ENCODE data around the gene CCS.
A peak's percentile ranks its signal among the peaks of the same experiment; 100 is the strongest.
"Not testable (repeated sequence)": the region's sequence is repeated elsewhere in the genome, so short reads cannot be mapped to it uniquely, and the experiment has no call there.

Gene CCS

GRCh38 chr11:66592457-66593302 is at the start of gene CCS, which contains the start of gene CCDC87:
Gene CCS, plus strand, starts transcription at chr11:66593185. Its CDS starts 77 bp downstream, at chr11:66593262.
Gene CCDC87, minus strand, starts transcription at chr11:66593063. Its CDS starts 48 bp downstream, at chr11:66593015.
- Mint-ChIP-seq H3K36me3 (no peaks in the 10 kb centered on the region), H3K4me1 (peaks cover 40% of the 10 kb centered on the region), H3K4me3 (peak within 1 kb of the TSS; percentile 100), H3K27ac (peak within 1 kb of the TSS; percentile 97), H3K9me3 (no peaks in the 10 kb centered on the region), H3K27me3 (no peaks in the 10 kb centered on the region)
- peak; percentile 98 for ATAC-seq

DNA sequence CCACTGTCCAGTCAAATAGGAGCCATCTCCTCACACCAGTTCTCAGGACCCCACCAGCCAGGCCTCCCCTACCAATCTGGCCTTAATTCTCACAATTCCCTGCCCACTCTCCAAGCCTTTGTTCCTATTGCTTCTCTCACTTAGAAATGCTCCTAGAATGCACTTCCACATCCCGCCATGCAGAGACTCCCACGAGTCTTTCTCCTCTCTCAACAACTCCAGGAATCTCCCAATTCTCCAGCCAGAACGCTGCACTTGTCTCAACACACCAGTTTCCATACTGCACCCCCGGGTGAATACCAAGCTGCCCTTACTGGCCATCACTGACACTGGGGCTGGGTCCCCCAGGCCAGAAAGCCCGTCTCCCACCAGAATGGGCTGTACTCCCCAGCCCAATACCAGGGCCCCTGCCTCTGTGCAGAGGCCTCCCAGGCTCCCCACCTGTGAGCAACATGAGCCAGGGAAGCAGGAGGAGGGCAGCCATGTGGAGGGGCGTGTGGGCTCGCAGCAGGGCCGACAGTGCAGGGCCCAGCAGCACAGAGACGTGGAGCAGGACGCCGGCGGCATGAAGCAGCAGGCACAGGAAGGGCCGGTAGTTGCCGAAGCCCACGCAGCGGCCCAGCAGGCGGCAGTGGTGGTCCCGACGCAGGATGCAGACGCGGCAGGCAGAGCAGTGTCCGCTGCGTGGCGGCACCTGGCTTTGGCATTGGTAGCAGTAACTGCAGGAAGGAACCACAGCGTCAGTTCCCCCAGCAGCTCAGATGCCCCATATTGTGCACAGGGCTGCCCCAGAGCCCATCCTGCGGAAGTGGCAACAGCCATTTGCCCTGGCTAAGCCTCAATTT is 49.5 kb upstream of the CCS start:
- peaks cover 35% of the 10 kb centered on the region for H3K4me1 Mint-ChIP-seq
- no peaks in the 10 kb centered on the region for H3K9me3 Mint-ChIP-seq
- no peaks in the 10 kb centered on the region for H3K27me3 Mint-ChIP-seq
- H3K27ac Mint-ChIP-seq, result peak overlapping the region; percentile 80
- H3K4me3 Mint-ChIP-seq, result peak overlapping the region; percentile 55
- H3K36me3 Mint-ChIP-seq, result peaks cover 31% of the 10 kb centered on the region
- peak; percentile 75 for ATAC-seq

DNA sequence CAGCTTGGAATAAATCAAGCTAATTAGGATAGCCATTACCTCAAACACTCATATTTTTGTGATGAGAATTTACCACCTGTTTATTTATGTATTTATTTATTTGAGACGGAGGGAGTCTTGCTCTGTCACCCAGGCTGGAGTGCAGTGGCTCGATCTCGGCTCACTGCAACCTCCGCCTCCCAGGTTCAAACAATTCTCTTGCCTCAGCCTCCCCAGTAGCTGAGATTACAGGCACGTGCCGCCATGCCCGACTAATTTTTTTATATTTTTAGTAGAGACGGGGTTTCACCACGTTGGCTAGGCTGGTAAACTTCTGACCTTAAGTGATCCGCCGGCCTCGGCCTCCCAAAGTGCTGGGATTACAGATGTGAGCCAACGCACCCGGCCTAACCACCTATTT is 48.0 kb upstream of the CCS start:
- H3K27me3 Mint-ChIP-seq, H3K9me3 Mint-ChIP-seq, ATAC-seq: not testable (repeated sequence)
- Mint-ChIP-seq H3K27ac (peak overlapping the region; percentile 72), H3K4me1 (peaks cover 35% of the 10 kb centered on the region), H3K36me3 (peaks cover 26% of the 10 kb centered on the region), H3K4me3 (peak overlapping the region; percentile 87)

DNA sequence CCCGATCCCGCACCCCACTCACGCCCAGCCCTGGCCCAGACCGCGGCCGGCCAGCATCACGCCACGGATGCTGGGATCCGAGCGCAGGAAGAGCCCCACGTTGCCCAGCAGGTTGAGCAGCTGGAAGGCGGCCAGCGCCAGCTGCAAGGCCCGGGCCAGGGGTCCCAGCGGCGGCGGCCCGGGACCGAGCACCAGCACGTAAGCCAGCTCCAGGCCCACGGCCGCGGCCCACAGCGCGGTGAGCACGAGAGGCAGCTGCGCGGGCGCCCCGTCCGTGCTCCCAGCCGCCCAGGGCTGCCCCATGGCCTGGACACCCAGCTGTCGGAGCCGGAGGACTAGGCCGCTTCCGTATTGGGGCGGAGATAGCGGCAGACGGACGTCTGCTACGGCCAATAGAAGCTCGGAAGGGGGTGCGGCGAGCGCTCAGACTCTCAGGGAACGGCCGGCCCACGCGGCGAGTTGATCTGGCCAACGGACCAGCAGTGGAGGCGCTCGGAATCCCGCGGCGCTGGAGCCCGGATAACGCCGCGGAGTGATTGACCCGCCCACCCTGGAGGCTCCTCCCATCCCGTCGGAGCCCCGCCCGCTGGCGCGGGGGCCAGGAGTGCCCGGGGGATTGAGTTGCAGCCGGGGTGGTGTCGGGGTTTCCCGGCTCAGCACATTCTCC is 47.2 kb upstream of the CCS start, which contains the start of gene ZDHHC24:
TSS of gene ZDHHC24 (minus strand) at position 348 of the 667 bp plus-strand sequence. CDS start at position 303, 45 bp downstream.
- Mint-ChIP-seq H3K27ac (peak within 1 kb of the TSS; percentile 72), H3K27me3 (no peaks in the 10 kb centered on the region), H3K36me3 (peaks cover 23% of the 10 kb centered on the region), H3K4me1 (peaks cover 35% of the 10 kb centered on the region), H3K9me3 (no peaks in the 10 kb centered on the region), H3K4me3 (peak within 1 kb of the TSS; percentile 87)
- ATAC-seq, result peak; percentile 94

DNA sequence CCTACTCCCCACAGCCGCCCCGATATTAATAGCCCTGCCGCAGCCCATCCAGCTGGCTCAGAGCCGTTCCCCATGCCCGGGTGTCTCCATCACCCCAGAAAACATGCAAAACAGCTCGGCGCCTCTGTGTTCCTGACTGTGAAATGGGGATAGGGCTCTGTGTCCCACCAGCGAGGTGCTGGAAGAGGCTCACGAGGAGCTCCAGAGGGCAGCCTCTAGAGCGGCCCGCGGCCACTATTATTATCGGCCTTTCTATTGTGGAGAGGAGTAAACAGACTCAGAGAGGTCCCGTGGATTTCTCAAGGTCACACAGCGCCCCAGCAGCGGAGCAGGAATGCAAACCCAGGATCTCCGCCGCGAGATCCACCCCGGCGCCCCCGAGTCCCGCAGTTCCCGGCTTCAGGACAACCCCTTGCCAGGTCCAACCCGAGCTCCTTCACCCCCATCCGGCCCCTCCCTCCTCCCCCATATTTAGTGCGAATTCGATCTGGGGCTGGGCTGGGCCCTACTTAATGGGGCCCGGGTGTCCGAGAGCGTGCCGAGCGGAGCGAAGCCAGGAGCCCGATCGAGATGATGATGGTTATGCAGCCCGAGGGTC is 46.5 kb upstream of the CCS start, which contains the start of gene ACTN3:
TSS of gene ACTN3 (plus strand) at position 536 of the 598 bp plus-strand sequence. CDS start at position 571, 35 bp downstream.
- no peak for ATAC-seq
- H3K4me3 Mint-ChIP-seq, result peak within 1 kb of the TSS; percentile 87
- no peaks in the 10 kb centered on the region for H3K27me3 Mint-ChIP-seq
- no peaks in the 10 kb centered on the region for H3K9me3 Mint-ChIP-seq
- peaks cover 35% of the 10 kb centered on the region for H3K4me1 Mint-ChIP-seq
- peak within 1 kb of the TSS; percentile 72 for H3K27ac Mint-ChIP-seq
- H3K36me3 Mint-ChIP-seq, result peaks cover 17% of the 10 kb centered on the region

DNA sequence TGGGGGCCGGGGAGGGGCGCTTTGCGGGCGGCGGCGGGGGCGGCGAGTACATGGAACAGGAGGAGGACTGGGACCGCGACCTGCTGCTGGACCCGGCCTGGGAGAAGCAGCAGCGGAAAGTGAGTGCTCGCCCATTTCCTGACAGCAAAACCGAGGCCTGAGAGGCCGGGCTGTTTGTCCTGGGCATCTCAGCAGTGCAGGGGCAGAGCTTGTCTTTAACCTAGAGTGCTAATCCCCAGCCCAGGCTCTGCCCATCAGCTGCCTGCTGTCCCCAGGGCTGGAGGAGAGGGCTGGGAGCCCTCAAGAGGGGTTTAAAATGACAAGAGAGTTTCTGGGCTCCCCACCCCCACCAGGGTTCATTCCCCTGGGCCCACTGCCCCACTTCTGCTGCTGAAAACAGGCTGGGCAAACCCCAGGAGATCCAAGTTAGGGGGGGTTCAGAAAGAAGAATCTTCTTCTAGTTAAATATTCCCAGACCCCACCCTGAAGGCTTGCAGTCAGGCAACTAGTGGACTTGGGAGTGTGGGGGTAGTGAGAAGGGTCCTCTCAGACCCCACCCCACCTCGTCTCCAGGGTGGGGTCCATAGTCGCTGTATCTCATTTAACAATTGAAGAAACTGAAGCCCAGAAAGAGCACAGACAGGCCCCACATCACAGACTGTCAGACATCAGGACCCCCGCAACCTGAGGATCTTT is 45.9 kb upstream of the CCS start:
- Mint-ChIP-seq H3K4me3 (peak overlapping the region; percentile 87), H3K27me3 (no peaks in the 10 kb centered on the region), H3K27ac (peak overlapping the region; percentile 72), H3K9me3 (no peaks in the 10 kb centered on the region), H3K4me1 (peaks cover 32% of the 10 kb centered on the region), H3K36me3 (peaks cover 10% of the 10 kb centered on the region)
- no peak for ATAC-seq

- no peaks in the 10 kb centered on the region for H3K27me3 Mint-ChIP-seq
- no peak overlapping the region for H3K4me3 Mint-ChIP-seq
- ATAC-seq, result no peak
- H3K27ac Mint-ChIP-seq, result no peak overlapping the region
- peaks cover 26% of the 10 kb centered on the region for H3K4me1 Mint-ChIP-seq
- H3K9me3 Mint-ChIP-seq, result no peaks in the 10 kb centered on the region
- peaks cover 5% of the 10 kb centered on the region for H3K36me3 Mint-ChIP-seq
These were observed 45.3 kb upstream of the CCS start for GRCh38 chr11:66547662-66548009.

DNA sequence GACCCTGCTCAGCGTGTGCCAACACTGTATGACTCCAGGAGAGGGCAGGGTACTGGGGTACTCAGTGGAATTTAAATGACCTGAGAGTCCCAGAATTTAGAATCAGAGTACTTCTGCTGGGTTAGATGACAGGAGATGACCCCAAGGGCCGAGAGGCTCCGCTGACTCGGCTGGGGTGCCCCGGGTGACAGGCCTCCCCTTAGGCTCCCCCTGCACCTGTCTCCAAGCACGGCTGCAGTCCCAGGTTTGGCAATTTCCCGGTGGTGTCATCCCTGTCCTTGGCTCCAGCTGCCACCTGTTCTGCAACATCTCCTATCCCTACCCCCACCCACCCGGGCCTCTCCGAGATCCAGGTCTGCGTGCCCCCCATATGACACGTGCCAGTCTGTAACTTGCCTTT is 44.9 kb upstream of the CCS start:
- Mint-ChIP-seq H3K27ac (no peak overlapping the region), H3K36me3 (peaks cover 4% of the 10 kb centered on the region), H3K4me1 (peaks cover 22% of the 10 kb centered on the region), H3K27me3 (no peaks in the 10 kb centered on the region), H3K9me3 (no peaks in the 10 kb centered on the region), H3K4me3 (no peak overlapping the region)
- no peak for ATAC-seq

DNA sequence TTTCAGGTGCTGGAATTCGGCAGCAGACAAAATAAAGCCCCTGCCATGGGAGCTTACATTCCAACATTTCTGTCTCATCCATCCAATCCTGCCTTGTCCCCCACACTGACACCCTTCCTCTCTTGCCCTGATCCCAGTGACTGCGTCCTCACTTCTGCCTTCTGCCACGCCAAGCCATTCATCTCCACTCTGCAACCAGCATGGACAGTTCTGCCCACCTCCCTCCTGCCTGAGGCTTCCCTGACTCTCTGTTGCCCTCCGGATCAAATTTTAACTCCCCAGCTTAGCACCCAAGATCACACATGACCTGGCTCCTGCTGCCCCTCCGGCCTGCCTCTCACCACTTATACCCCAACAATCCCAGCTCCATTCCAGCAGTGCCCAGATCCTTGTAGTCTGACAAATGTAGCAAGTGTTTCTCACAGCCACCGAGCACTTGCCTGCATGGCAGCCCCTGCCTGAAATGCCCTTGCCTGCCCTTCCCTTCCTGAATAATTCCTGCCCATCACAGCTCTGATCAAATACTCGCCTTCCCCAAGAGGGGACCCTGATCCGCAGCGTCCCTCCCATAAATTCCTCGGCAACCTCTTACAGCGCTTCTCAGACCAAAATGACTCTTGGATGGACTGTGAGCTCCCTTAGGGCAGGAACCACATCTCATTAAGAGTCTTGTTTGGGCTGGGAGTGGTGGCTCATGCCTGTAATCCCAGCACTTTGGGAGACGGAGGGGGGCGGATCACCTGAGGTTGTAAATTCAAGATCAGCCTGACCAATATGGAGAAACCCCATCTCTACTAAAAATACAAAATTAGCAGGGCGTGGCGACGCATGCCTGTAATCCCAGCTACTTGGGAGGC is 44.0 kb upstream of the CCS start:
- Mint-ChIP-seq H3K9me3 (no peaks in the 10 kb centered on the region), H3K27me3 (no peaks in the 10 kb centered on the region), H3K4me3 (no peak overlapping the region), H3K27ac (no peak overlapping the region), H3K36me3 (no peaks in the 10 kb centered on the region), H3K4me1 (peaks cover 13% of the 10 kb centered on the region)
- ATAC-seq, result no peak

DNA sequence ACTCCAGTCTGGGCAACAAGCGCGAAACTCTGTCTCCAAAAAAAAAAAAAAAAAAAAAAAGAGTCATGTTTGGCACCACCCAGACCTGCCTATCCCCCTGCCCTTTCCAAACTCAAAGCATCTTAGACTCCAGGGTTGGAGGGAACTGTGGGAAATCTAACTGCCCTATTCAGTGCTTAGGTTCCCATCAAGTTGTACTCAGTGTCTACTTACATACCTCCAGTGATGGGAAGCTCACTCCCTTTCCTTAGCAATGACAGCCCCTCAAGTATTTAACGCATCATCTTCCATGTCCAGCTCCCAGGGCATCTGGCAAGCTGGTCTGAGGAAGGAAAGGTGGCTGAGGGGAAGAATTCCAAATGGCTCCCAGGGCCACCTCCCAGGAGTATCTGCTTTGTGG is 43.3 kb upstream of the CCS start:
- H3K27me3 Mint-ChIP-seq, result no peaks in the 10 kb centered on the region
- no peak overlapping the region for H3K27ac Mint-ChIP-seq
- H3K4me3 Mint-ChIP-seq, result no peak overlapping the region
- ATAC-seq, result no peak
- H3K36me3 Mint-ChIP-seq, result no peaks in the 10 kb centered on the region
- H3K9me3 Mint-ChIP-seq, result no peaks in the 10 kb centered on the region
- H3K4me1 Mint-ChIP-seq, result peaks cover 6% of the 10 kb centered on the region

DNA sequence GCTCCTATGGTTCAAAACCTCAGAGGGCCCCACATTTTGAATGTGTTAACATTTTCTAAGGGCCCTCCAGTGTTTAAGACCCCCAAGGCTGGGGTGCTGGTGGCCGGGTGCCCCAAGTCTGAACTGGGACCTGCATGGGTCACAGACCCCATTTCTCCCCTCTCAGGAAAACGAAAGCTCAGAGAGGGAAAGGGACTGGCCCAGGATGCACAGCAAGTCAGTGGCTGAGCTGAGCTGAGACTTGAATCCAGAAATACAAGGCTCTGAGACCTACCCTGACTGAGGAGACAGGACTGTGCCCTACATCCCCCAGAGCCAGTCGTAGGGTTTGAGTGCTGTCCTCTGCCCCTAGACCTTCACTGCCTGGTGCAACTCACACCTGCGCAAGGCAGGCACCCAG is 42.1 kb upstream of the CCS start:
- Mint-ChIP-seq H3K27ac (no peak overlapping the region), H3K36me3 (no peaks in the 10 kb centered on the region), H3K9me3 (no peaks in the 10 kb centered on the region), H3K4me3 (no peak overlapping the region), H3K4me1 (no peaks in the 10 kb centered on the region), H3K27me3 (no peaks in the 10 kb centered on the region)
- no peak for ATAC-seq

DNA sequence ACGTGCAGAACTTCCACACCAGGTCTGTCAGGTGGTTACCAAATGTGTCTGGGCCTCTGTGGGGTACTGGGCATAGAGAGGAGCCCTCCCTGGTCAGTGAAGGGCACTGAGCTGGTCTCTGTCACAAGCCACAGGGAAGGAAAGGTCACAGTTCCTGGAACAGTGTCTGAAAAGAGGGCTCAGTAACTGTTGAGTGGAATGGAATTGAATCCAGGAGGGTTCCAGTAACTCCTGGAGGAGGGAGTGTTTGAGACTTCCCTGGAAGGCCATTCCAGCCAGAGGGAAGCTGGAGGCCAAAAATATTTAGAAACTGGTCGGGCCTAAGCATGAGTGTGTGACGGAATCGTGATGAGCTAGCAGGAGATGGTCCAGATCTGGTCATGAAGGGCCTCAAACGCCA is 38.4 kb upstream of the CCS start:
- no peak for ATAC-seq
- Mint-ChIP-seq H3K36me3 (no peaks in the 10 kb centered on the region), H3K4me1 (no peaks in the 10 kb centered on the region), H3K27ac (no peak overlapping the region), H3K9me3 (no peaks in the 10 kb centered on the region), H3K27me3 (peaks cover 19% of the 10 kb centered on the region), H3K4me3 (no peak overlapping the region)

- Mint-ChIP-seq H3K4me3 (no peak overlapping the region), H3K9me3 (no peaks in the 10 kb centered on the region), H3K27ac (no peak overlapping the region), H3K4me1 (no peaks in the 10 kb centered on the region), H3K36me3 (no peaks in the 10 kb centered on the region), H3K27me3 (peaks cover 27% of the 10 kb centered on the region)
- no peak for ATAC-seq
These were observed 37.6 kb upstream of the CCS start for GRCh38 chr11:66555416-66555815.

Measured in stimulated activated memory B cell treated with anti-CD40 and anti-IgM and Interleukin-4, amounts not matched to agents 10 μg/mL and 1 μg/mL and 100 μg/mL, for 72 hours (primary cell).